PC-9 (cell line): ENCODE results near the gene MYO3B. TPM values are rescaled to one million over a fixed set of nuclear protein-coding genes. Genes with fewer than 3 reads are reported as not detected.

Experiments
- BruUV-seq: library from RNA; stranded (reverse); fragments of 400-500 nt; replicated peaks from 2 replicates; lab custom pipeline; 2021; lab: Mats Ljungman, UMichigan
- CTCF ChIA-PET: fragments of 300-600 bp; sonication (Branson Sonifier 250); formaldehyde crosslinking; loops from one replicate; lab custom pipeline; 2022; ENCODE audit warnings: antibody characterized with exemption; lab: Charles Lee
- POLR2A ChIA-PET: fragments of 300-600 bp; sonication (Branson Sonifier 250); formaldehyde crosslinking; loops from one replicate; lab custom pipeline; 2022; ENCODE audit warnings: antibody characterized with exemption; ENCODE audit not compliant: unreplicated experiment; lab: Charles Lee
- DNase-seq, 2 experiments: peaks; one replicate each; pipeline versions ENCODE4 v3.0.0 to v3.0.0-alpha.2; 2015 to 2022; ENCODE audit warnings: mixed read lengths in 1 of 2
- H2AFZ ChIP-seq: fragments of 200-600 bp; sonication (generic); 2 replicates; pipeline ENCODE4 v1.8.1; 2017; ENCODE audit warnings: antibody characterized with exemption
- H3F3A ChIP-seq: fragments of 200-600 bp; sonication (generic); 2 replicates; pipeline ENCODE4 v1.8.1; 2017; ENCODE audit warnings: antibody characterized with exemption, mild to moderate bottlenecking, low read depth; ENCODE audit not compliant: insufficient read depth
- H3K27ac ChIP-seq: fragments of 200-600 bp; sonication (generic); 2 replicates; pipeline ENCODE4 v1.6.1; 2016; ENCODE audit warnings: mixed run types
- H3K27me3 ChIP-seq: fragments of 200-600 bp; sonication (generic); 2 replicates; pipeline ENCODE4 v1.6.1; 2016; ENCODE audit warnings: low read depth, mixed run types; ENCODE audit not compliant: insufficient read depth
- H3K36me3 ChIP-seq: fragments of 200-600 bp; sonication (generic); 2 replicates; pipeline ENCODE4 v1.6.1; 2016; ENCODE audit warnings: low read depth, mixed run types
- H3K4me1 ChIP-seq: fragments of 200-600 bp; sonication (generic); replicated peaks from 2 replicates; pipeline ENCODE4 v1.6.1; 2016; ENCODE audit warnings: mixed run types; ENCODE audit not compliant: insufficient read depth
- H3K4me2 ChIP-seq: fragments of 200-600 bp; sonication (generic); 2 replicates; pipeline ENCODE4 v1.6.1; 2017; ENCODE audit warnings: mixed run types
- H3K4me3 ChIP-seq: fragments of 200-600 bp; sonication (generic); 2 replicates; pipeline ENCODE4 v1.6.1; 2016; ENCODE audit warnings: mixed run types
- H3K79me2 ChIP-seq: fragments of 200-600 bp; sonication (generic); 2 replicates; pipeline ENCODE4 v1.6.1; 2017; ENCODE audit warnings: low read depth, mixed run types
- H3K9me2 ChIP-seq: fragments of 200-600 bp; sonication (generic); 2 replicates; pipeline ENCODE4 v1.8.1; 2017; ENCODE audit warnings: mild to moderate bottlenecking; ENCODE audit not compliant: insufficient read depth
- H3K9me3 ChIP-seq: fragments of 200-600 bp; sonication (generic); 2 replicates; pipeline ENCODE4 v1.8.1; 2016; ENCODE audit warnings: low read depth; ENCODE audit not compliant: insufficient read depth
- H4K20me1 ChIP-seq: fragments of 200-600 bp; sonication (generic); 2 replicates; pipeline ENCODE4 v1.8.1; 2017; ENCODE audit not compliant: insufficient read depth
- EZH2 ChIP-seq: fragments of 200-600 bp; sonication (generic); IDR thresholded peaks from 2 replicates; pipeline ENCODE4 v1.8.0; 2017; ENCODE audit warnings: antibody characterized with exemption, low read depth
- intact Hi-C: fragments of 100-400 bp; cut with micrococcal nuclease; formaldehyde crosslinking; loops from one replicate; pipeline ENCODE4 v1.10.0; 2022; ENCODE audit not compliant: unreplicated experiment
- total RNA-seq: library from RNA; stranded (reverse); gene quantifications from 2 replicates; pipeline ENCODE4 v1.2.3, GENCODE V29; 2021
- TF ChIP-seq, protein P1 (sequence below): fragments of 200-600 bp; sonication (generic); conservative IDR thresholded peaks from 2 replicates; pipeline ENCODE4 v1.6.1; 2017; ENCODE audit warnings: mixed run types, antibody characterized with exemption, mild to moderate bottlenecking, moderate library complexity

The MYO3B gene
- total RNA-seq, 1 experiment from 2014 or later = 5.3 TPM

DNA sequence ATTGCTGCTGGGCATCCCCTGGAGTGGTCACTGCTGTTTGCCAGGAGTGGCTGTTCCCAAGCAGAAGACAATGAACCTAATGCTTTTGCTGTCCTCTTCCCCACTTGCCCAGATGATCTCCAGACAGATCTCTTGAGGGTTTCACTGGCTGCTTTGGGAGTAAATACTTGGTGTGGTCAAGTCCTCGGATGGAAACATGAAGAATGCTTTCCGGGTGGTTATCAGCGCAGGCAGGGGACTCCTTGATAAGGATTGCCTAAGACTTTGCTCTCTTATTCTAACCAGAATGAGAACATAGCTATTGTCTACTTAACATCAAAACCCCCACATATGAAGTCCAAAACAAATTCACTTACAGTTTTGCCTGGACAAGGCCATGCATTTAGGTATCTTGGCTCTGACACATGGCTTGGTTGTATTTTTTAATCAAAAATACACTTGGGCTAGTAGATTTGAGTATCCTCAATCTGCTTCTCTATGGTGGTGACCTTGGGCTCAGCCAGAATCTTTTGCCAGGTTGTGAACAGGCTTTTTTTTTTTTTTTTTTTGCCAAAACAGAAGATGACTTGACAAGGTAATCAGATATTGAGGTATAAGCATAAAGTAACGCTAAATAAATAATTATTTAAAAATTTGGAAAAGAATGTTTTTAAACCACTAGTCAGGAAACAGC, 34.8 kb upstream of the MYO3B start:
- H3K27ac ChIP-seq = no peak overlapping the region
- H3K9me2 ChIP-seq = no peaks in the 10 kb centered on the region
- BruUV-seq = no TSS peak
- no peaks in the 10 kb centered on the region for H3K9me3 ChIP-seq
- TF ChIP-seq, protein P1, sequence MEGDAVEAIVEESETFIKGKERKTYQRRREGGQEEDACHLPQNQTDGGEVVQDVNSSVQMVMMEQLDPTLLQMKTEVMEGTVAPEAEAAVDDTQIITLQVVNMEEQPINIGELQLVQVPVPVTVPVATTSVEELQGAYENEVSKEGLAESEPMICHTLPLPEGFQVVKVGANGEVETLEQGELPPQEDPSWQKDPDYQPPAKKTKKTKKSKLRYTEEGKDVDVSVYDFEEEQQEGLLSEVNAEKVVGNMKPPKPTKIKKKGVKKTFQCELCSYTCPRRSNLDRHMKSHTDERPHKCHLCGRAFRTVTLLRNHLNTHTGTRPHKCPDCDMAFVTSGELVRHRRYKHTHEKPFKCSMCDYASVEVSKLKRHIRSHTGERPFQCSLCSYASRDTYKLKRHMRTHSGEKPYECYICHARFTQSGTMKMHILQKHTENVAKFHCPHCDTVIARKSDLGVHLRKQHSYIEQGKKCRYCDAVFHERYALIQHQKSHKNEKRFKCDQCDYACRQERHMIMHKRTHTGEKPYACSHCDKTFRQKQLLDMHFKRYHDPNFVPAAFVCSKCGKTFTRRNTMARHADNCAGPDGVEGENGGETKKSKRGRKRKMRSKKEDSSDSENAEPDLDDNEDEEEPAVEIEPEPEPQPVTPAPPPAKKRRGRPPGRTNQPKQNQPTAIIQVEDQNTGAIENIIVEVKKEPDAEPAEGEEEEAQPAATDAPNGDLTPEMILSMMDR = no peak
- TF ChIP-seq EZH2 = no peak
- no peaks in the 10 kb centered on the region for H3K79me2 ChIP-seq
- peaks cover 14% of the 10 kb centered on the region for H3K4me1 ChIP-seq
- H3K4me2 ChIP-seq = no peak overlapping the region
- H2AFZ ChIP-seq = no peak overlapping the region
- CTCF ChIA-PET = no interaction called here
- H3K27me3 ChIP-seq = no peaks in the 10 kb centered on the region
- H3K36me3 ChIP-seq = no peaks in the 10 kb centered on the region
- no peak for DNase-seq
- intact Hi-C loops = no loop called here
- H3F3A ChIP-seq = no peaks in the 10 kb centered on the region
- POLR2A ChIA-PET = no interaction called here
- no peaks in the 10 kb centered on the region for H4K20me1 ChIP-seq
- no peak overlapping the region for H3K4me3 ChIP-seq

DNA sequence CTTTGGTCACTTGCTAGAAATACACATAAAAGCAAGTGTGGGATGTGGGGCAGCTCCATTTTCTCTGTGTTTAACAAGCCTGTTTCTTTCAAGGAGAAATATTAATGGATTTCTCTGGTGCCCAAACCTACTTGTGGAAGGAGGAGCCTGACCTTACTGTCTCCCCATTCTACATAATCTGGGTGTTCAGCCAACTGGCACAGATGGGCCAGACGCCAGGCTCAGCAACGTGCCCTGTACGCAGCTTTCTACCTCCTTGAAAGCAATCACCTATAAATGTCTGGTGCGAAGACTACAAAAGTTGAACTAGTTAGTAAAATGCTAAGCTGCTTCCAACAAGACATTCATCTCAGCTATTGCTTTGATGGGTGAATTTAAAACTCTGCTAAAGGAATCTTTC, 33.2 kb upstream of the MYO3B start:
- no peaks in the 10 kb centered on the region for H3K27me3 ChIP-seq
- H2AFZ ChIP-seq = no peak overlapping the region
- ChIA-PET CTCF (no interaction called here), POLR2A (no interaction called here)
- no peaks in the 10 kb centered on the region for H3K9me2 ChIP-seq
- no peaks in the 10 kb centered on the region for H4K20me1 ChIP-seq
- H3K4me3 ChIP-seq = no peak overlapping the region
- TF ChIP-seq, protein P1 = no peak
- no peak for TF ChIP-seq EZH2
- no peaks in the 10 kb centered on the region for H3K36me3 ChIP-seq
- no peaks in the 10 kb centered on the region for H3K9me3 ChIP-seq
- H3K27ac ChIP-seq = no peak overlapping the region
- no TSS peak for BruUV-seq
- H3K4me2 ChIP-seq = no peak overlapping the region
- H3K79me2 ChIP-seq = no peaks in the 10 kb centered on the region
- intact Hi-C loops = no loop called here
- H3F3A ChIP-seq = no peaks in the 10 kb centered on the region
- DNase-seq = no peak
- peaks cover 19% of the 10 kb centered on the region for H3K4me1 ChIP-seq

DNA sequence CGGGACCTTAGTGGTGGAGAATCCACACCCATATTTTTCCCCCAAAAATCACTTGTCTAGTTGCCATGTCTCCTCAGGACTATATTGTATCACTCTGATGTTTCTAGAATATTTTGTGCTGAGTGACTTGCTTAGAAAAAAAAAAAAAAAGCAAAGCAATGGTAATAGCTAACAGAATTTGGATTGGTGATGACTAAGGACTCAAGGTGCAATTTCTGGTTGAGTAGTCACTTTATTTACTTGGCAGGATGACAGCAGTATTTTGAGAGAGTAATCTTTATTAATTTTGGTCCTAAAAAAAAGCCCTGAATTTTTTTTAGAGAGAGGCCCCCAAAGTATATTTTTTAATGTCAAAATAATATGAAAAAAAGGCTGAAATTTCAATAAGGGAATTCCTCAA, 32.8 kb upstream of the MYO3B start:
- CTCF ChIA-PET = interaction anchor here (0.6 kb wide), 1 partner anchor 17 kb away, joined by 12 read pairs; no protein-coding TSS in a partner anchor
- TF ChIP-seq, protein P1 = no peak
- no peak for TF ChIP-seq EZH2
- no peaks in the 10 kb centered on the region for H3K9me2 ChIP-seq
- H3F3A ChIP-seq = no peaks in the 10 kb centered on the region
- no peak overlapping the region for H3K4me3 ChIP-seq
- H4K20me1 ChIP-seq = no peaks in the 10 kb centered on the region
- no peak for DNase-seq
- no peaks in the 10 kb centered on the region for H3K79me2 ChIP-seq
- BruUV-seq = no TSS peak
- POLR2A ChIA-PET = no interaction called here
- no peaks in the 10 kb centered on the region for H3K9me3 ChIP-seq
- H3K27me3 ChIP-seq = no peaks in the 10 kb centered on the region
- no peak overlapping the region for H3K27ac ChIP-seq
- intact Hi-C loops = no loop called here
- H2AFZ ChIP-seq = no peak overlapping the region
- H3K36me3 ChIP-seq = no peaks in the 10 kb centered on the region
- no peak overlapping the region for H3K4me2 ChIP-seq
- peaks cover 19% of the 10 kb centered on the region for H3K4me1 ChIP-seq
